GM19238 (cell line): ENCODE results near the gene SULT6B1.

ENCODE experiments used
- DNase-seq: peaks from one replicate; pipeline ENCODE4 v3.0.0; 2011; ENCODE audit warnings: low spot score; ENCODE audit not compliant: insufficient read length

SULT6B1 gene

DNA sequence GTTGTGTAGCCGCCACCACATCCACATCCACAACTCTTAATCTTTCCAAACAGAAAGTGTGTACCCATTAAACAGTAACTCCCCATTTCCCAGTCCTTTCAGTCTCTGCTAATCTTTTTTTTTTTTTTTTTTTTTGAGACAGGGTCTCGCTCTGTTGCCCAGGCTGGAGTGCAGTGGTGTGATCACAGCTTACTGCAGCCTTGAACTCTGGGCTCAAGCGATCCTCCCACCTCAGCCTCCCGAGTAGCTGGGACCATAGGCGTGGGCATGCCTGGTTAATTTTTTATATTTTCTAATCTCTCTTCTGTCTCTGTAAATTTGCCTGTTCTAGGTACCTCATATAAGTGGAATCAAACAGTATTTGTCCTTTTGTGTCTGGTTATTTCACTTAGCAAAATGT lies 35.2 kb downstream of the SULT6B1 start:
- DNase-seq: no peak

DNA sequence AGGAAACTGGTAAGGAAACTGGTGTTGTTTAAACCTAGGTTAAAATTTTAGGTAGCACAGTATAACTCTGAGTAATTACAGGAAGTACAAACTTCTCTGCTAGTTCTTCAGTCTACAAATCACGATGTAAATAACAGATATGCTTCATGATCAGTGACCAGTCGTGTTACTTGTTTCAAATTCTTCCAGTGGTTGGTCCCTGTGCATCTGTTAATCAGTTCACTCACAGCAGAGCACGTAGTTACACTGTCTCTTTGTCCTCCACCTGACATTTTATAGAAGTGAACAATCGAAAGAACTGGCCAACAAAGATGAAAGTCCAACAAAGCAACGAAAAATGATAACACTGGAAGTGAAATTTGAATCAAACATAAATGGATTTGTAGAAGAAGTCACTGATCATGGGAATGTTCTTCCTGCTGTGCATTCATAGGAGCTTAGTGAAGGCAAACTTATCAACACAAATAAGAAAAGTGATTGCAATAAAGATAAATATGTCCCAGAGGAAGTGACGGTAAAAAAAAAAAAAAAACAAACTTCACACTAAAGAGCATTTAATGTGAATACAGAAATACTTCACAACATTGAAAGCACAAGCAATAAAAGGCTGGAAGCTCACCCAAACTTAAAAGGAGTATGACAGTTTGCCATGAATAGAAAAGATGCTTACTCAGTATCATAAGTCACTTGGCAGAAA lies 38.7 kb downstream of the SULT6B1 start:
- no peak for DNase-seq

DNA sequence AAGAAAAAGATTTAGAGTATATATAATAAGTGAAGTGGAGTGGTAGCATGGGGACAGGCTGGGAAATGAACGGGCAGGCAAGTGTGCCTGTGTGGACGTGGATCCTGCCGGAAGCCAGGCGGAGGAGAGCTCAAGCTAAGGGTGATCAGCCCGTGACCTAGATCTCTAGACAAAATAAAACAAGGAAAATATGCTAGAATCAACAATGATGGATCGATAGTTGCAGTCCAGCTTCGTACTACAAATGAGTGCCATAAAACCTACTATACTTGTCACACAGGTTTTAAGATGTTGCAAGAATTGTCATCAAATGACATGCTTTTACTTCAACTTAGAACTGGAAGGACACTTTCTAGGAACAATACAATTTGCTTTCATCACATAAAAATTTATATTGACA lies 40.1 kb downstream of the SULT6B1 start:
- no peak for DNase-seq

DNA sequence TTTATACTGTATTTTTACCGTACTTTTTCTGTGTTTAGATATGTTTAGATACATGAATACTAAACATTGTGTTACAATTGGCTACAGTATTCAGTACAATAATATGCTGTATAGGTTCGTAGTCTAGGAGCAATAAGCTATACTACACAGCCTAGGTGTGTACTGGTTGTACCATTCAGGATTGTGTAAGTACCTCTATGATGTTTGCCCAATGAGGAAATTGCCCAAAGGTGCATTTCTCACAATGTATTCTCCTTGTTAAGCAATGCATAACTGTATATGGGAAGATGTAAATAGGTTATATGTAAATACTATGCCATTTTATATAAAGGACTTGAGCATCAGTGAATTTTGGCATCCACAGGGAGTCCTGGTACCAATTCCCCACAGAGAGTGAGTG lies 42.4 kb downstream of the SULT6B1 start:
- DNase-seq: no peak

DNA sequence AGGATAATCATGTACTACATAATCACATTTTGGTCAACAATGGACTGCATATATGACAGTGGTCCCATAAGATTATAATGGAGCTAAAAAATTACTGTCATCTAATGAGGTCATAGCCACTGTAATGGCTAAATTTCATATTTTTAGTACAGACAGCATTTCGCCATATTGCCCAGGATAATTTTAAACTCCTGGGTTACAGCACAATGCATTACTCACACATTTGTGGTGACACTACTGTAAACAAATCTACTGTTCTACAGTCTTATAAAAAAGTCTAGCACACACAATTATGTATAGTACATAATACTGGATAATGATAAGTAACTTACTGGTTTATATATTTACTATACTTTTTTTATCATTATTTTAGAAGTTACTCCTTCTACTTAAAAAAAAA lies 44.5 kb downstream of the SULT6B1 start:
- no peak for DNase-seq

DNA sequence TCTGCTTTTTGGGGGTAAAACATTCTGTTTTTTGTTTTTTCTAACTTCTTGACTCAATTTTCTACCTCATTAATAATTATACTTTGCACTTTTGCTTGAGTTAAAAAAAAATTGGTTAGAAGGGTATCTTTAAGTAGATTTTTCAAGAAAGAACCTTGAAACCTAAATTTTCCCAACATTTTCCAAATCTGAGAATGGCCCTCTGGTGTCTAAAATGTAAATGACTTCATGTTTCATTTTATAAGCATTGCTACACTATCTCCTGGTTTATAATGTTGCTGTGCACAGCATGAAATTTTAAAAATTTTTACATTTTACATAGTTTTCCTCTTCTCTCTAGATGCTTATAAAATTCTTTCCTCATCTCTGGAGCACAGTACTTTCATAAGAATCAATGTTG lies 45.9 kb downstream of the SULT6B1 start:
- DNase-seq: no peak

DNA sequence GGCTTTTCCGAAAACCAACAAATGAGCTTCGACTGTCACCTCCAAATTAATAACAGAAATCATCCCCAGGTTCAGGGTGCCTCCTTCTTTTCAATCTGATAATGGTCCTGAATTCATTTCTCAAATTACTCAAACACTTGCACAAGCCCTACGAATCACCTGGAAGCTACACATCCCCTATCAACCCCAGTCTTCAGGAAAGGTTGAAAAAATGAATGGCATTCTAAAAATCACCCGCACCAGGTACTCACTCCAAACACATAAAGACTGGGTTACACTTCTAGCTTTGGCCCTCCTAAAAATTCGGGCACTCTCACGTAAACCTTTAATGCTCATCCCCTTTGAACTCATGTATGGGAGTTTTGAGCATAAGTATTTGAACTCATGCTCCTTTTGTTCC lies 55.6 kb downstream of the SULT6B1 start:
- no peak for DNase-seq

DNA sequence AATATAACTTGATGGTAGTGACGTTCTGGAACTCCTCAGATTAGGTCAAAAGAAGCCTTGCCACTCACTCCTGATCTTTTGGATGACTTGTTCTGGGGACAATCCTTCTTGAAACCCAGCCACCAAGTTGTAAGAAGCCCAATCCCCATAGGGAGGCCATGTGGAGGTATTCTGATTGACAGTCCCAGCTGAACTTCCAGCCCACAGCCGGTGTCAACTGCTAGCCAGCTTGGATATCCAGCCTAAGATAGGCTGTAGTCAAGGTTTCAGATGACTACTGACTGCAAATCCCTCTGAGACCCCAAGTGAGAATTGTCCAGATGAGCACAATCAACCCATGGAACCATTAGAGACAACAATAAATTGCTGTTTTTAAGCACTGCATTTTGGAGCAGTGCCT lies 63.1 kb downstream of the SULT6B1 start:
- DNase-seq: no peak

DNA sequence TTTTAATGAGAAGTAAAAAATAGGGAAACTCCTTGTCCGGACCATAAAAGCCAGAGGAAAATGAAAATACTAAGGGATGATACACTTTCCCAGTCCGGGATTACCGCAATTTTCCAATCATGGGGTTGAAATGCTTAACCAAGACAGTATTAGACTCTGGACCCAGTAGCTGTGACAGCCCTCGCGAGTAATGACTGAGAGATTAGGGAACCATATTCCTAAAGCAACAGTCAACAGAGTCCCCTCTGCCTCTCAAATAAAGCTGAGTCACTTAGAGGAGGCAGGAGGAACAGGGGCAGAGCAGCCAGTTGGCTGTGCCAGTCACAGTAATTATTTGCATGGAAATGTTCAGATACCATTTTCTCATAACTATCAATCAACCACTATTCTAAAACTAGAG lies 69.3 kb downstream of the SULT6B1 start:
- DNase-seq: no peak
